ENCODE data around the gene CCDC179.

CCDC179 gene

GRCh38 chr11:22878039-22878438 lies 17.8 kb upstream of the CCDC179 start:
- TF ChIP-seq TCF12 (IDR thresholded peaks at IDR 0.05; ENCODE audit: low read depth) (no peak), EP300 (IDR thresholded peaks at IDR 0.05; ENCODE audit: borderline replicate concordance) (no peak), USF1 (IDR thresholded peaks at IDR 0.05) (no peak), YY1 (IDR thresholded peaks at IDR 0.05; ENCODE audit: low read depth) (no peak), TAF1 (IDR thresholded peaks at IDR 0.05; ENCODE audit: low read depth) (no peak), ZBTB7A (IDR thresholded peaks at IDR 0.05; ENCODE audit: low read depth) (no peak), RAD21 (IDR thresholded peaks at IDR 0.05; ENCODE audit: low read depth) (no peak), NFIC (IDR thresholded peaks at IDR 0.05) (no peak), CREB1 (IDR thresholded peaks at IDR 0.05; ENCODE audit: low read depth) (no peak), TEAD4 (IDR thresholded peaks at IDR 0.05) (no peak), EGR1 (IDR thresholded peaks at IDR 0.05) (no peak), CEBPB (IDR thresholded peaks at IDR 0.05) (no peak), FOXM1 (IDR thresholded peaks at IDR 0.05; ENCODE audit: borderline replicate concordance, low read depth) (no peak)
- TF ChIP-seq, protein P1, sequence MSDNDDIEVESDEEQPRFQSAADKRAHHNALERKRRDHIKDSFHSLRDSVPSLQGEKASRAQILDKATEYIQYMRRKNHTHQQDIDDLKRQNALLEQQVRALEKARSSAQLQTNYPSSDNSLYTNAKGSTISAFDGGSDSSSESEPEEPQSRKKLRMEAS (IDR thresholded peaks at IDR 0.05) = no peak
- TF ChIP-seq, protein P2, sequence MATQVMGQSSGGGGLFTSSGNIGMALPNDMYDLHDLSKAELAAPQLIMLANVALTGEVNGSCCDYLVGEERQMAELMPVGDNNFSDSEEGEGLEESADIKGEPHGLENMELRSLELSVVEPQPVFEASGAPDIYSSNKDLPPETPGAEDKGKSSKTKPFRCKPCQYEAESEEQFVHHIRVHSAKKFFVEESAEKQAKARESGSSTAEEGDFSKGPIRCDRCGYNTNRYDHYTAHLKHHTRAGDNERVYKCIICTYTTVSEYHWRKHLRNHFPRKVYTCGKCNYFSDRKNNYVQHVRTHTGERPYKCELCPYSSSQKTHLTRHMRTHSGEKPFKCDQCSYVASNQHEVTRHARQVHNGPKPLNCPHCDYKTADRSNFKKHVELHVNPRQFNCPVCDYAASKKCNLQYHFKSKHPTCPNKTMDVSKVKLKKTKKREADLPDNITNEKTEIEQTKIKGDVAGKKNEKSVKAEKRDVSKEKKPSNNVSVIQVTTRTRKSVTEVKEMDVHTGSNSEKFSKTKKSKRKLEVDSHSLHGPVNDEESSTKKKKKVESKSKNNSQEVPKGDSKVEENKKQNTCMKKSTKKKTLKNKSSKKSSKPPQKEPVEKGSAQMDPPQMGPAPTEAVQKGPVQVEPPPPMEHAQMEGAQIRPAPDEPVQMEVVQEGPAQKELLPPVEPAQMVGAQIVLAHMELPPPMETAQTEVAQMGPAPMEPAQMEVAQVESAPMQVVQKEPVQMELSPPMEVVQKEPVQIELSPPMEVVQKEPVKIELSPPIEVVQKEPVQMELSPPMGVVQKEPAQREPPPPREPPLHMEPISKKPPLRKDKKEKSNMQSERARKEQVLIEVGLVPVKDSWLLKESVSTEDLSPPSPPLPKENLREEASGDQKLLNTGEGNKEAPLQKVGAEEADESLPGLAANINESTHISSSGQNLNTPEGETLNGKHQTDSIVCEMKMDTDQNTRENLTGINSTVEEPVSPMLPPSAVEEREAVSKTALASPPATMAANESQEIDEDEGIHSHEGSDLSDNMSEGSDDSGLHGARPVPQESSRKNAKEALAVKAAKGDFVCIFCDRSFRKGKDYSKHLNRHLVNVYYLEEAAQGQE (IDR thresholded peaks at IDR 0.05; ENCODE audit: low read depth) = no peak

GRCh38 chr11:22875869-22876473 lies 15.7 kb upstream of the CCDC179 start:
- TF ChIP-seq CEBPB (IDR thresholded peaks at IDR 0.05) = no peak
- peak; percentile 30; the same call in 1 of the 2 replicates for TF ChIP-seq TEAD4 (IDR thresholded peaks at IDR 0.05)
- TF ChIP-seq RAD21 (IDR thresholded peaks at IDR 0.05; ENCODE audit: low read depth) = peak; percentile 72

DNA sequence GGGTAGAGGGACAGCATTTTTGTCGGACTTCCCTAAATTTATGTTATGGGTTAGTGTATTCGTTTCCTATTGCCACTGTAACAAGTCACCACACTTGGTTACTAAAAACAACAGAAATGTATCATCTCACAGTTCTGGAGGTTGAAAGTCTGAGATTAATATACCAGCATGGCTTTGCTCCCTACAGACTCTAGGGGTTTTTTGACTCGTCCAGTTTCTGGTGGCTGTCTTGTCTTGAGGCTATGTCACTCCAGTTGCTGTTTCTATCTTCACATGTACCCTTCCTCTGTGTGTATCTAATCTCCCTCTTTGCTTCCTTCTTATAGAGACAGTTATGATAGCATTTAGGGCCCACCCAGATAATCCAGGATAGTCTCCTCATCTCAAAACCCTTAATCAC lies 9.1 kb upstream of the CCDC179 start:
- TF ChIP-seq TCF12 (IDR thresholded peaks at IDR 0.05; ENCODE audit: low read depth) = no peak

DNA sequence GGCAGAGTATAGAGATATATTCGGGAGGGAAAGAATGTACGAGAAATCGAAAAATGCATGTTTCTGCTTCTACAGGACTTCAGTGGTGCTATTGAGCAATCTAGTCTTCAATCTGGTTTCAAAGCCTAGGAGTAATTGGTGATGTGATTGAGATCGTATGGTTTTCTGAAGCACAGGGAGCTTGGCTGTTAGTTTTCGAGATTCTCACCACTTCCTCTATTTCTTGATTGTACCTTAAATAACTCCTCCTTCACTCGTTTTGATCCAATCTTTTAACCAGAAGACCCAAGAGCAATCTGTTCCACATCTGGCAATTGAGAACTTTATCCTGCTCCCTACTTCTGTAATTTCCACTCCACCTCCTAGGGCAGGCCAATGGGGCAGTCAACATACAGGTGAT lies 518 bp downstream of the CCDC179 start:
- TF ChIP-seq NFIC (IDR thresholded peaks at IDR 0.05) (no peak), USF1 (IDR thresholded peaks at IDR 0.05) (no peak)
- TF ChIP-seq, protein P2 (IDR thresholded peaks at IDR 0.05; ENCODE audit: low read depth) = no peak

DNA sequence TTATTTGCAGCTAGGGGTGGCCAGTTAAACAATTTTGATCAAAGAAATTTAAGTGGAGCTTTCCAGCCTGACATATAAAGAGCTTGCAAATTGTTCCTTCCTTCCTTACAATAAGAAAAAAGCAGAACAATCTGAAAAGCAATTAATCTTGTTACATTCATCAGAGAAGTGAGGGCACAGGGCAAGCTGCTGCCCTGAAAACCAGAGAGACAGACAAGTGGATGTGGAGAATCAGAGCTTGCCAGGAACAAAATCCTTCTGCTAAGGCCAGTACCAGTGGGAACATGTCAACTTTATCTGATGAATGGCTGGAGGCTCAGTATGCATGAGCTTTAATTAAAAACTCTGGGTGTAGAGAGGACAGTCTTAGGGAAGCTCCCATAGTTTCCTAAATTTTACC lies 8.8 kb downstream of the CCDC179 start:
- TF ChIP-seq ZBTB7A (IDR thresholded peaks at IDR 0.05; ENCODE audit: low read depth) (no peak), USF1 (IDR thresholded peaks at IDR 0.05) (no peak), TCF12 (IDR thresholded peaks at IDR 0.05; ENCODE audit: low read depth) (no peak)
- TF ChIP-seq, protein P2 (IDR thresholded peaks at IDR 0.05; ENCODE audit: low read depth) = no peak

Measured in Ishikawa (cell line).